Head of caudate nucleus (tissue), 42 donors: ENCODE data around the gene CLSTN2.
A peak's percentile ranks its signal among the peaks of the same experiment; 100 is the strongest.

ENCODE experiments used
- DNase-seq, 42 donors: peaks; one replicate each; pipeline versions ENCODE4 v3.0.0 to v3.0.0-alpha.2; 2020 to 2021; ENCODE audit warnings: mixed read lengths in 7 of 42
- intact Hi-C: fragments of 100-400 bp; cut with DNase I; formaldehyde crosslinking; loops from one replicate; pipeline ENCODE4 v1.15.0; 2022

Gene CLSTN2

DNA sequence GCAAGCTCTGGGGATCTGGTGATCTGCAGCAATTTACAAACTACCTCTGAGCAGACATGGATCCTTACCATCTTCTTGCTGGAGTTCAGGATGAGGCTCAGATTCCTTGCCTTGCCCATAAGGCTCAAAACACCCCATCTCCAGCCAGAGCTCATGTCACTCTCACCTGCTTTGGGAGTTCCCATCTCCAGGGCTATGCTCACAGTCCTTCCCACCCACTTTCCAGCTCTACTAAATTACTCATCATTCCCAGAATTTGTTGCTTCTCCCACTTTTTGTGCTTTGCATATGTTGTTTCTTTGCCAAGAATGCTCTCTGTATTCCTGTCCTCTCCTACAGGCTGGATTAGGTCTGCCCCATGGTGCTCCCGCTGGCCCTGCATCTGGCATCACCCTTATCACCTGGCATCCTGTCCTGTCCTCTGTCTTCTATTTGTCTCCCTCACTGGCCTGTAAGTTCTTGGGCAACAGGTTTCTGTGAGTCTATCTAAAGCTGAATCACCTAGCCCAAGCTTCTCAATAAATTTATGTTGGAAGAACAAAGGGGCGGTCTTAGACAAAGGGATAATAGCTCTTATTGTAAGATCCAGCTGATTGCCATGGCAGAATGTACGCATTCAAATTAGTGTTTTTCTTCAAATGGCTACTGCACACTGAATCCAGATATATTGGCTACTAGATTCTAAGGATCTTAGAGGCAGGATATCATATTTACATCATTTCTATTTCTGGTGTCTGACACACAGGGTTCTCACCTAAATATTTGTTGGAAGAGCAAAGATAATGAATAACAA, 179.2 kb downstream of the CLSTN2 start:
- intact Hi-C loops = no loop called here
- no peak for DNase-seq

DNA sequence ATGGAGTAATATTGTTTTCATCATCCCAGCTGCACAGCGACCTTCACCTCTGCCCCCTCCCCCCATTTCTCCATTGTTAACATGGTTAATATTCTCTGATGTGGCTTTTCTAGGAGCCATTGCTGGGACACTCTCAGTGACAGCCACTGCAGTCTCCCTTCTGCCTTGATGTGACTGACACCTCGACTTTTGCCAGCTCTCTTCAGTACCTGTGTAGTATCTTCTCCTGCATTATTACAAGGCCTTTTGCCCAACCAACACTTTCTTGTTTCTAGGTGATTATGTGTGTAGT, 179.8 kb downstream of the CLSTN2 start:
- intact Hi-C loops = no loop called here
- no peak for DNase-seq

DNA sequence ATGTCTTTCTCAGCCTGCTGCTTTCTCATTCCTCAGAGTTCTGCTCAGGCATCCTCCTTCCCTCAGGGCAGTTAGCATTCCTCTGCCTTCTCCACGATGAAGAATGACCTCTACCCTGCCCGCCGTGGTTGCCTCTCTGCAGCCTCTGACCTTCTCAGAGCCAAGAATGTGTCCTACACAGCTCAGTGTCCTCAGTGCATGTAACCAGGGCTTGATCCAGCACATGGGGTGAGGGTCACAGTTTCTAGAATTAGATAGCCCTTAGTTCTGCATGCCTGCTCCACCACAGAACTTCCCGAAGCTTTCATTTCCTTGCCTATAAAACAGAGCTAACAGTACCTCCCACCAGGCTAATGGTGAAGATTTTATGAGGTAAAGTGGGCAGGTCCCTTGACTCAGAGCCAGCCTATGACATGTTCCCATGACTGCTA, 182.1 kb downstream of the CLSTN2 start:
- intact Hi-C loops = no loop called here
- DNase-seq = no peak

DNA sequence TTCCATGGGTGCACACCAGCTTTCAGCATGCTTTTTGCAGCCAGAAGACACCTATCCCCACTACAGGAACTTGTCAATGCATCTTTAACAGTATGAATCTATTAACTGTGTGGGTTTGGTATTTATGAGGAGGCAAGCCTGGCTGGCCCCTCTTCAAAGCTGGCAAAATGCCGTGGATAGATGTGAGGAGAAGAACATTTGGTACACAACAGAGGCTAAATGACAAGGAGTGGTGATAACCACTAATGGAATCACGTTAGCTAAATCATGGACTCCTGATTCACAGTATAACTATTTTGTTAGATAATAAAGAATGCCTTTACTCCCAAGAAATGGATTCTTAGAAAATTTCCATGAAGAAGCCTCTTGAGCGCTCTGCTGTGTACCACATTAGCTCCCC, 187.2 kb downstream of the CLSTN2 start:
- no peak for DNase-seq
- intact Hi-C loops = no loop called here

DNA sequence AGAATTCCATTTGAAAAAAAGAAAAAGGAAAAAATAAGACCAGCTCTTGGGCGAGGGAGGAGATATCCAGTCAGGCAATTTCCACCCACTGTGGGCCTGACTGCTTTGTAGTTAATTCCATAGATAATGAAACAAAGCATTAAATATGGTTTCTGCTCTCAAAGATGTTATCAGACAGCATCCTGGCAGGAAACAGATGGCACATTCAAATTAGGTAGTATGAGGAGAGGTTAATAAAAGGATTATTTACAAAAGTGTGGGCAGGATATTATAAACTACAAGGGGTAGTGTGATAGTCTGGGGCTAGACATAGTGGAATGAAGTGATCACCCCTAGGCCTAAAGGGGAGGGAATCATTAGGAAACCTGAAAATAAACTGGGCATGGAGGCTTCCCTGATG, 193.2 kb downstream of the CLSTN2 start:
- intact Hi-C loops = no loop called here
- no peak for DNase-seq

DNA sequence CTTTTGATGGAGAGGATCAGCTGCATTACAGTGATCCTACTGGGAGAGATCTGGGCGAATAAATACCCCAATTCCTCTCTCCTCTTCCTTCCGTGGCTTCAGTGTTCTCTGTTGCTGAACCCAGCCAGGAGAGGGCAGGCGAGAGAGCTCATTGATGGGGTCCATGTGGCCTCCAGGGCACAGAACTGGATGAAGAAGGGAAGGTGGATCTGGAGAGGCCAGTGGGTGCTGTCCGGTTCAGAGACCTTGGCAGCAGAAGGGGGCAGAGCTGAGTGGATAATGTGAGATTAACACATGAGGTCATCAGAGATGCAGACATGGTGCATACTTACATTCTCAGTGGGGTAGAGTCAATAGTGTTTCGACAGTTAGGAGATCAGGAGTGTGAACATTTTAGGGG, 193.6 kb downstream of the CLSTN2 start:
- intact Hi-C loops = no loop called here

DNA sequence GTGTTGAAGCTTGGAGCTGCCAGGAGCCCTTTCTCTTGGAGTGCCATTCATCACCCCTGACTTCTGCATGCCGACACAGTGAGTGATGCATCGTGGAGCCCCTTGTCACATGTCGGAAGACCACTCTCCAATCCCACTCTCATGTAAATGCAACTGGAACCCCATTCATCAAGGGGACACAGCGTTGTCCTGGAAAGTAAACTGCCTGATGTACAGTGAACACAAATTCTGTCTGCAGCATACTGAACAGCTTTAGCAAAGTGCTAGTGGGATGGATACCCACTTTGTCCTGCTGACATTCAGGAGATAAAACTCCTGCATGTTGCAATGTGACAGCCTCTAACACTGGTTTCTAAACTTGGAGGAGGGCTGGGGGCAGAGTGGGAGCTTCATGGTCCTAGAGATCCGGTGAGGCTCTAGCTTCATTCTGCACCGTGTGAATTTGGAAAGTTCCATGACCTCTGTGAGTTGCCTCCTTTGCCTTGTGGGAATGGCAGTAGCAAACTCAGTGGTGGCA, 194.8 kb downstream of the CLSTN2 start:
- DNase-seq = no peak
- intact Hi-C loops = no loop called here

More for the DNA sequence above, 193.6 kb downstream of the CLSTN2 start:
- peak in 41 of 42 donors; percentile 7 to 73 (median 35) for DNase-seq

DNA sequence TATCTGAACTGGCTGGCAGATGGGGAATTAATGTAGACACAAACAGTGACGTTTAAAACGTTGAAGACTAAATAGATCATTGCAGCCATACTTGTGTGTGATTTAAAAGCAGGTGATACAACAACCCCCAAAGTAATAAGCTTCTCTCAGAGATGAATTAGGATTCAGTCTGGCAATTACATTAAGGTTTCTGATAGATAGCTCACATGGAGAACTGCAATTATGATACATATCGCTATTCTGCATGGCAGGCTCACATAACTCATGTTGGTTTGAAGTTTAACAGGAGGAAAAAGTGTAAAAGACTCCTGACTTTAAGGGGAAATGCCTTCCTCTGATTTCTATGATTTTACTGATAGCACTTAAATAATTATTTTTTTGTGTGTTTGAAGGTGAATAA, 196.9 kb downstream of the CLSTN2 start:
- intact Hi-C loops = no loop called here
- no peak for DNase-seq

DNA sequence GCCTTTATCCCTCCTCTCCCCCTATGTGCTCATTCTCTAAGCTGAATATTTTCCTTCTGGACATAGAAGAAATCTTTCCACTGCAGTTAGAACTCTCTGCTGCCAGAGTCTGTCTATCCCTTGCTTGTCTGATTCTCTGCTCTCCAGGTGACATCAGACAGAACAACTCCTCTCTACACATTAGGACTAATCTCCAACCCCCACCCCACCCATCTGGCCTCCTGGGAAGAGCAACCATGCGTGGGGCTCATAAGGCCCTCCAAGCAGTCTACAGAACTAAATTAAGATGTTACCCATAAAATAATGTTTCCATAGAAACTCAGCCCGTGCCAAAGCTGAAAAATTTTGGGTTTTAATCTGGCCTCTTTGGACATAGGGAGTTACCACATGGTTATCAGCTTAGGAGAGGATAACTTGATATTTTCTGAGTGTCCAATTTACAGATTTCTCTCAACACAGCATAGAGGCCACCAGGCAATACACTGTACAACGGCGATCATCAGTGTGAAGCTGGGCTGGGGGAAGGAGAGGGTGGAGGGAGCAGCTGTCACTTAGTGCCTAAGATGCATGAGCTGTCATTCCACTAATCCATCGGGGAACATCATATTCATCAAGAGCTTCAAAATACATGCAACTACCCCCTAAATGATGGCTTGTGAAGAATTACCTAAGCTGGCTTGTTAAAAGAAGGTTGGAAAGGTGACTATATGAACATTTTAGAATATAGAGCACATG, 199.4 kb downstream of the CLSTN2 start:
- no peak for DNase-seq
- intact Hi-C loops = no loop called here

DNA sequence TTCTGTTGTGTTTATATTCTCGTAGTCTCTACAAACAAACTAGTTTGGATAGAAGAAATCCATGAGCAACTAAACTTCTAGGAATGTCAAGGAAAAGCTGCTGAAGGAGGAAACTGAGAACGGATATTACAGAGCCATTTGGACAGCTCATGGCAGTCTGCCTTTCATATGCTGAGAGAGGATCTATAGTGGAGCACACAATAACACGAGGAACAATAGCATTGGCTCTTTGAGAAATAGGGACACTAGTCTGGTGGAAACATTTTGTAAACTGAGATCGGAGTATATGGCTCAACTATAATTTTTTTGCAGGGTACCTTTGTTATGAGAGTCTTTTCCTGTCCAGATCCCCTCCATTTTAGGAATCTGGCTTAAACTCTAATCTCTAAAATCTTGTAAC, 200.5 kb downstream of the CLSTN2 start:
- DNase-seq = no peak
- intact Hi-C loops = no loop called here

DNA sequence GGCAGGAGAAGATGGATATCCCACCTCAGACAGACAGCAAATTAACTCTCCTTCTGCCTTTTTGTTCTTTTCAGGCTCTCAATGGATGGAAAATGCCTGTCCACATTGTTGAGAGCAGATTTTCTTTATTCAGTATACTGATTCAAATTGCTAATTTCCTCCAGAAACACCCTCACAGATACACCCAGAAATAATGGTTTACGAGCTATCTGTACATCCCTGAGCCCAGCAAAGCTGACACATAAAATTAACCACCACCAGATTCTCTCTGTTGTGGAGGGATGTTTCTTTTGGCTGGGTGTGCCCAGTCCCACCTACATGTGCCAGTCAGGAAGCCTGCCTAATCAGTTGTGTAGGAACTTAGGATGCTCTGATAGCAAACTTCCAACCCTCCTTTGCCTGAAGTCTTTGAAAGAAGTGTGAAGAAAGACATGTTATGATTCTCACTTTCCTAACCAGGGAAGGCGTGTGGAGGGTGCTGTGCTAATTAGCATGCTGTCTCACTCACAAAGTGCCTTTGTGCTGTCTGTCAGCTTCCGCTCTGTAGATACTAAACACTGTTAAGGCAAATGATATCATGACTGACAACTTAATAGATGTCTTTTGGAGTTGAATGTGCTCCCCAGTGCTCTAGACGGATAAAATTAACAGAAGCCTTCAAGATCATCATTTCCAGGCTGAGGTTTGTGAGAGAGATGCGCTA, 208.5 kb downstream of the CLSTN2 start:
- DNase-seq = peak in 34 of 42 donors; percentile 2 to 79 (median 36)
- intact Hi-C loops = no loop called here

DNA sequence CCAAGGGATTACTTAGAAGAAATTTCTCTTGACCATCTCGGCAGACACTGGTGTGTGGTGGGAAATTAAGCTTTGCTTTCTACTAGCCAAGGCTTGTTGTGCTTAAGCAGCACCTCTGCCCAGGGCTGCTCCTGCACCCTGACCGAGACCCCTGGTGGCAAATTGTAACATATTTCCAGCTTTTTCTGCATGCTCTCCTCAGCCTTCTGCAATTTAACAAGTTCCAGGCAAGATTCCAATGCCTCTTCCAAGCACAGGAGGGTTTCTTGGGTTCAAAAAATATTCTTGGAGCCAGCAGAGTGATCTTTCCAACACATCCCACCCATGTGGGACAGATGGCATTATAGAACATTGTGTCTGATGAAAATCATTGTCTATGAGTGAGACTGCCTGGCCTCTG, 210.5 kb downstream of the CLSTN2 start:
- DNase-seq = no peak
- intact Hi-C loops = no loop called here

DNA sequence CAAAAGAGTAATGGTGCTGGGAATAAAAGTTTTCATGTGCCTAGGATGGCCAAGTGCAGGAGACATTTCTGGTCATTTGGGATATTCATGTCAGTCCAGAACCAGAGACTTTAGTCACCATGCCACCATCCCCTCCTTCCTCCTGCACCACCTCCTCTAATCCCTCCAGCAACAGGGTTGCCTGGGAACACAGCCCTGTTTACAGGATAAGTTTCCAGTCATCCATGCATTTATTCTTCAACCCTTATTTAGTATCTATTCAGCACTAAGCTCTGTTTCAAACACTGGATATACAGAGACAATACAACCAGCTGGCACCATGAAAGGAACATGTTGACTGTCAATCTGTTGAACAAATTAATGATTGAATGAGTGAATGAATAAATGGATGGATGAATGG, 211.7 kb downstream of the CLSTN2 start:
- no peak for DNase-seq
- intact Hi-C loops = no loop called here

DNA sequence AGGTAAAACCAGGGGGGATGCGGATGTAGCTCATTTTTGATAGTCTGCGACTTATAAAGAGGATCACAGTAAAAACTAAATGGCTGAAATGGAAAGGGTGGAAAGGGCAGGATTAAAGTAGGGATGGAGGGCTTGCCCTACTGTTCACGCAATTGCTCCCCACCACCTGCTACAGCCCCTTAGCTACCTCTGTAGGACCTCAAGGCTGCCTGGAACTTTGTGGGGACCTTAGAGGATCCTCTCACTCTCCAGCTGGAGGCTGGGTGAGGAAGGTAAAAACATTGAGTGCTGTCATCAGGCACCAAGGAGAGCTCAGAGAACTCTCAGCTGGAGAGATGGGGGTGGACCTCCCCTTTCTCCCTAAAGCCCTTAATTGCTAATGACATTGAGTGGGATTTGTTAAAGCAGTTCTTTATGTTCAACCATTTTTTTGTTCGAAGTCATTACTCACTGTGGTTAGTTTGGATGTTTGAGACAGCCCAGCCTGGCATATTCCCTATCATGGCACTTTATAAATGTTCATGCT, 213.0 kb downstream of the CLSTN2 start:
- intact Hi-C loops = no loop called here
- DNase-seq = no peak

DNA sequence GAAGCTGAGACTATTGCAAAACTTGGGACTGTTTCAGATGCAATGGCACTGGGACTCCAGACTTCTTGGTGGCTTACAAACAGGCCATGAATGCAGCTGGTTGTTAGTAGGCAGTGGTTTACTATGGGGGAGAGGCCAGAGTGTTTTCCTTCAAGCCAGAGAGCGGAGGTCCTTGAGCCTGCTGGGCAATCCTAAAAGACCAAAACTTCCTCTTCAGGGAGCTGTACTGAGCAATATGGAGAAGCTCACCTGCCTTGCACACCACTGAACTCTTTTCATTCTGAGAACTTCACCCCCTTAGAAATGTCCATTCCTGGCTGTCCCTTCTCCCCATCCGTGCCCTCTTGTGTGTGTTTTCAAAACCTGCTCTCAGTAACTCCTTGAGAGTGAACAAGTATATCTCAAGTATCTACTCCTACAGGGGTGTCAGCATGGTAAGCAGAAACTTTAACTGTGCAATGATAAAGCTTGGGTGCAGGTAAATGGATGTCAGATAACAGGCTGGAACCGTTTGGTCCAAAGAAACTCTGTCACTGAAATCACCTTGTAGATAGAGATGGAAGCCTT, 213.9 kb downstream of the CLSTN2 start:
- DNase-seq = no peak
- intact Hi-C loops = no loop called here

DNA sequence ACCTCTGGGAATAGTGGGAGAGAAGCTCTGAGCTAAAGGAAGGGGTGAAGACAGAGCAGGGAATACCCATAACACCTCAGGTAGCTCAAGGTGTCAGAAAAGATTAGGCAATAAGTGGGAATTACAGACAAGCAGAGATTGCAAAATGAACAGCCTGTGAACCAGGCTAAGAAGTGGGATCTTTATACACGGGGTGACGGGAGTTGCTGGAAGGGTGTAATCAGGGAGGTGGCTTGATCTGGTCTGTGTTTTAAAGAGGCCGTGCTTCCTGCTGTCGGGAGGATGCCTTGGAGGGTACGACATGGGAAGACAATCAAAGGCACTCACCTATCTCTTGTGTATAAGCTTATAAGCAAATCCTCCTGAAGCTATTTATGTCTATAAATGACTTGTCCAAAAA, 216.3 kb downstream of the CLSTN2 start:
- DNase-seq = no peak
- intact Hi-C loops = no loop called here

DNA sequence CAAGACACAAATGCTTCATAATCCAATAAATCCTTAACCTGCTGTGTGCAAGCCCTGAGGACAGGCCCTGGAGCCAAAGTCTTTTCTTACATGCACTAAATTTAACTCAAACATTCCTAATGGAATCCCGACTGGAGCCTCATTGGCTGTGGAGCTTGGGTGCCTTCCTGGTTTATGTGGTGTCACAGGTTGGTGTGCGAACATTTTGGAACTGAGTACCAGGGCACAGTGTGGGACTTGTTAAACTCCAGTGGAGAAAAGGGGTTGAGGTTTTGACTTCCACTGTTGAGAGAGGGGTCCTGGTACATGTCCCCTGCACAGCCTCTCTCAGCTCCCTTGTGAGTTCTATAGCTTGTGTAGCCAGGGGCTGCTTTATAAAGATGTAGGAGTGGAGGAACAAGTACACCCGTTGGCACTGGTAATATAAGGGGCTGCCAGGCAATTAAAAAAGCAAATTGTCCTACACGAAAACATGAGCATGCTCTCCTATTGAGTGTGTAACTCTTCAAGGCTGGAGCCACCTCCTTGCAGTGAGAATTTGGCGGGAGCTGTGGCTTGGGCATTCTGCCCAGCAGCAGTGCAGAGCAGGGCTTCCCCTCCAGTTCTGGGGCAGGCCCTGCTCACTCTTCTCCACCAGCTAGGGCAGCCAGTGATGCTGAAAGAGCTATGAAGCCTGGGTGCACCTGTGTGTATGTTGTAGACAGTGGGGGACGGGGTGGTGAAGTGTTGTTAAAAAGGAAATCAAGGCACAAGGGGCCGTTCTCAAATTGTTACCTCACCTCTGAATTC, 218.1 kb downstream of the CLSTN2 start:
- intact Hi-C loops = no loop called here

DNA sequence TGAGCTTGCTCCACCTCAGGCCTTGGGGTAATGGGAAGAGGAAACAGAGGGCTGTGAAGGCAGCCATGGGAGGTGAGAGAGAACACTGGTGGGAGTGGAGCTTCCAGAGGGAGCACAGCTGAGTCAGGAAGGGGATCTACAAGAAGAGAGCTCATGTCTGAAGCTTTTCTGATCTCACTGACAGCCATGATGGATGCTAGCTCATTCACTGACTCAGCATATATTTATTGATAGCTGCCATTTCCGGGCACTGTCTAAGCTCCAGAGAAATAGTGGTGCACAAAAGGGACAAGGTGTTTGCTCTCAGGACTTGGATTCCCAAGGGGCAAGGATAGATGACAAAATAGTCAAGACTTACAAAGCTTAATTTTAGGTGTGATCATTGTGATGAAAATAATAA, 218.8 kb downstream of the CLSTN2 start:
- intact Hi-C loops = no loop called here
- DNase-seq = no peak

More for the DNA sequence above, 218.1 kb downstream of the CLSTN2 start:
- DNase-seq = peak in 28 of 42 donors; percentile 3 to 53 (median 24)

DNA sequence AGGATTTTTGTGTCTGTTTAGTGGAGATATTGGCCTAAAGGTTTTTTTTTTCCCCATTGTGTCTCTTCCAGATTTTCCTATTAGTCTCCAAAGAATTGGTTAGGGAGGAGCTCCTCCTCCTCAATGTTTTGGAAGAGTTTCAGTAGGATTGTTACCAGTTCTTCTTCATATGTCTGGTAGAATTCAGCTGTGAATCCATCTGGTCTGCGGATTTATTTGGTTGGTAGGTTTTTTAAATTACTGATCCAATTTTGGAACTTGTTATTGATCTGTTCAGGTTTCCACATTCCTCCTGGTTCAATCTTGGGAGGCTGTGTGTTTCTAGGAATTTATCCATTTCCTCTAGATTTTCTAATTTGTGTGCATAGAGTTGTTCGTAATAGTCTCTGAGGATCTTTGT, 222.2 kb downstream of the CLSTN2 start:
- no peak for DNase-seq
- intact Hi-C loops = no loop called here
